GM06990 (cell line): ENCODE data around the gene HECW1.

Experiments used
- DNase-seq: peaks from one replicate; pipeline ENCODE4 v3.0.0-alpha.2; 2011; ENCODE audit not compliant: insufficient read length; ENCODE audit errors: extremely low read depth
- H3K27me3 ChIP-seq: replicated peaks from 2 replicates; pipeline ENCODE4 v1.6.0; 2011; ENCODE audit warnings: low read length; ENCODE audit not compliant: control insufficient read depth, insufficient read depth
- H3K36me3 ChIP-seq: 2 replicates; pipeline ENCODE4 v1.5.1; 2011; ENCODE audit warnings: low read length; ENCODE audit not compliant: control insufficient read depth, insufficient read depth
- H3K4me3 ChIP-seq: replicated peaks from 2 replicates; pipeline ENCODE4 v1.5.1; 2011; ENCODE audit warnings: low read depth, mild to moderate bottlenecking, control low read depth, low read length
- TF ChIP-seq, protein P1 (sequence below): IDR thresholded peaks from 2 replicates; pipeline ENCODE4 v1.5.1; 2011; ENCODE audit warnings: low read length, control low read depth, mild to moderate bottlenecking, inconsistent platforms; ENCODE audit not compliant: insufficient read depth, poor library complexity, severe bottlenecking

HECW1 gene

DNA sequence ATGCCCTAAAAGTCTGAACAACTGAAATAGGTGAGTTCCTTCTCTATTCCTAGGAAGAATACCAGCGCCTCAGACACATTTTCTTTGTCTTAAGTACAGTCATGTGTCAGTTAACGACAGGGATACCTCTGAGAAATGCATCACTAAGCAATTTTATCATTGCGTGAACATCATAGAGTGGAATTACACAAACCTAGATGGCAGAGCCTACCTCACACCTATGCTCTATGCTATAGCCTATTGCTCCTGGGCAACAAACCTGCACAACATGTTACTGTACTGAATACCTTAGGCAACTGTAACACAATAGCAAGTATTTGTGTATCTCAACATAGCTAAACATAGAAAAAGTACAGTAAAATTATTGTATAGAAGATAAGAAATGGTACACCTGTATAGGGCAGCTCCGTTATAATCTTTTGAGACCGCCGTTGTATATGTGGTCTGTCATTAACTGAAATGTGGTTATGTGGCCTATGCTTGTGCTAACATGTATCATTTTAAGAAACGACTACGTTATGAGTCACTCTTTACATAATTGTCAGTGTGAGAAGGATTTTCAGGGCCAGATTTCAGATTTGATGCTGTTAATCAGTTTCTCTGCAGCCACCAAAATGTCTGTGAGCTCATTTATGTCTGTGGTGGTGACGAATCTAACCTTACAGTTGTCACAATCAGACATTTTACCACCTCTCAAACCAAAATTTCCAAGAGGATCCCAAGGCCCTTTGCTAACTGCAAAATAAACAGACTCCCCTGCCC lies 404.3 kb downstream of the HECW1 start:
- Histone ChIP-seq H3K4me3 (no peak overlapping the region), H3K27me3 (no peaks in the 10 kb centered on the region), H3K36me3 (no peaks in the 10 kb centered on the region)
- no peak for DNase-seq
- TF ChIP-seq, protein P1, sequence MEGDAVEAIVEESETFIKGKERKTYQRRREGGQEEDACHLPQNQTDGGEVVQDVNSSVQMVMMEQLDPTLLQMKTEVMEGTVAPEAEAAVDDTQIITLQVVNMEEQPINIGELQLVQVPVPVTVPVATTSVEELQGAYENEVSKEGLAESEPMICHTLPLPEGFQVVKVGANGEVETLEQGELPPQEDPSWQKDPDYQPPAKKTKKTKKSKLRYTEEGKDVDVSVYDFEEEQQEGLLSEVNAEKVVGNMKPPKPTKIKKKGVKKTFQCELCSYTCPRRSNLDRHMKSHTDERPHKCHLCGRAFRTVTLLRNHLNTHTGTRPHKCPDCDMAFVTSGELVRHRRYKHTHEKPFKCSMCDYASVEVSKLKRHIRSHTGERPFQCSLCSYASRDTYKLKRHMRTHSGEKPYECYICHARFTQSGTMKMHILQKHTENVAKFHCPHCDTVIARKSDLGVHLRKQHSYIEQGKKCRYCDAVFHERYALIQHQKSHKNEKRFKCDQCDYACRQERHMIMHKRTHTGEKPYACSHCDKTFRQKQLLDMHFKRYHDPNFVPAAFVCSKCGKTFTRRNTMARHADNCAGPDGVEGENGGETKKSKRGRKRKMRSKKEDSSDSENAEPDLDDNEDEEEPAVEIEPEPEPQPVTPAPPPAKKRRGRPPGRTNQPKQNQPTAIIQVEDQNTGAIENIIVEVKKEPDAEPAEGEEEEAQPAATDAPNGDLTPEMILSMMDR, result no peak

DNA sequence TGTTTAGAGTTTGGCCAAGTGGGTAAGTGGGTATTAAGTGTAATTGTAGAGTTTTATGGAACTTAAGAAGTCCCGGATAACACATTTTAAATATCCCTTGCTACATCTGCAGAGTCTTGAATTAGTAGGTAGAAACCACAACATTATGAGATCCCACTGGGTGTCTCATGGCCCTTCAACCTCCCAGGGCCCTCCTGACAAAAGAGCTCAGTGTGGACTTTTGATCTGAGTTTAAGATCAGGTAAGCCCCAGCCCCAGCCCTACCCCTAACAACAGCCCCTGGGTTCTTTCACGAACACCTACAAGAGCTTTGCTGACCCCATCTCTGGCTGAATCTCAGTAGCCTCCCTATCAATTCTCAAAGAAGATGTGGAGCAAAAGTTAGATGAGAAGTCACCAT lies 405.0 kb downstream of the HECW1 start:
- Histone ChIP-seq H3K27me3 (no peaks in the 10 kb centered on the region), H3K36me3 (no peaks in the 10 kb centered on the region), H3K4me3 (no peak overlapping the region)
- TF ChIP-seq, protein P1, result no peak
- DNase-seq, result no peak

DNA sequence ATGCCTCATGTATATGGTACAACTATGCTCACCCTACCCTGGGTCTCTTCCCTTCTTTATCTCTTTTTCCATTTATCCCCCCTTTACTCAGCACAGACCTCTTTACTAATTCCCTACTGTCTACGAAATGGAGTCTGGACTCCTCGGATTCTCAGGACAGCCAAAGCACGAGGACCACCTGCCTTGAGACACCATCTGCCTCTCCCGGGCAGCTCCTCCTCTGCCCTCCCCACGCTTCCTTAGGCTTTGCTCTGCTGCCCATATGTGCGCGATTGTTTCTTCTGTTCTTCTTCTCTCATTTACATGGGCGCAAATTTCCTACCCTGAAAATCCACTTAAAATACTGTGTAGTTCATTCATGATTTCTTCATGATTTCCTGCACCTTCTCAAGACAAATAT lies 407.8 kb downstream of the HECW1 start:
- Histone ChIP-seq H3K36me3 (no peaks in the 10 kb centered on the region), H3K27me3 (no peaks in the 10 kb centered on the region), H3K4me3 (no peak overlapping the region)
- no peak for DNase-seq
- TF ChIP-seq, protein P1, result no peak

DNA sequence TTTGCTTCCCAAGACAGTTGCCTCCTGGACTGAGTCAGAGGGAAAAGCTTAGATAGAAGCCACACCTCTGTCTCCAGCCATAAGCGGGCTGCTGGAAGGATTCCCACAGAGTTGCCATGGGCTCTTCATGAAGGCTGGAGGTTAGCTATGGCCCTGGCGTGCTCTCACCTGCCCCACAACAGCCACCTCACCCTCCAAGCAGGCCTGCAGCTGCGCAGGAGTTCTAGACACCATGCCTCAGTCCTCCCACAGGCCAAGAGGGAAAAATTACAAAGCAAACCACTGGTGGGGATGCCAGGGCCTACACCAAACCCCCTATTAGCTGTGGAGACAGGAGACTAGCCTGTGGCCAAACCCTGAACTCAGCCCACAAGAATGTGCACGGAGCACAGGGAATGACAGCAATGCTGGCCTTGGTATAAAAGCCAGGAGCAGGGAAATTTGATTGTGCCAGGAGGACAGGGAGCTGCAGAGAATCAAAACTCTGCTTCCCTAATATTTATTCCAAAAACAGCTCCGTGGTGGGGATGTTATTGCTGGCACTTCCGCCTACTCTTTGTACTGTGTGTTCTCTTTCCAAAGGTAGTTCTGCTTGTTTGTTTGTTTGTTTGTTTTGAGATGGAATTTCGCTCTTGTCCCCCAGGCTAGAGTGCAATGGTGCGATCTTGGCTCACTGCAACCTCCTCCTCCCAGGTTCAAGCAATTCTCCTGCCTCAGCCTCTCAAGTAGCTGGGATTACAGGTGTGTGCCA lies 410.1 kb downstream of the HECW1 start:
- Histone ChIP-seq H3K4me3 (no peak overlapping the region), H3K27me3 (no peaks in the 10 kb centered on the region), H3K36me3 (no peaks in the 10 kb centered on the region)
- no peak for DNase-seq
- TF ChIP-seq, protein P1, result no peak

DNA sequence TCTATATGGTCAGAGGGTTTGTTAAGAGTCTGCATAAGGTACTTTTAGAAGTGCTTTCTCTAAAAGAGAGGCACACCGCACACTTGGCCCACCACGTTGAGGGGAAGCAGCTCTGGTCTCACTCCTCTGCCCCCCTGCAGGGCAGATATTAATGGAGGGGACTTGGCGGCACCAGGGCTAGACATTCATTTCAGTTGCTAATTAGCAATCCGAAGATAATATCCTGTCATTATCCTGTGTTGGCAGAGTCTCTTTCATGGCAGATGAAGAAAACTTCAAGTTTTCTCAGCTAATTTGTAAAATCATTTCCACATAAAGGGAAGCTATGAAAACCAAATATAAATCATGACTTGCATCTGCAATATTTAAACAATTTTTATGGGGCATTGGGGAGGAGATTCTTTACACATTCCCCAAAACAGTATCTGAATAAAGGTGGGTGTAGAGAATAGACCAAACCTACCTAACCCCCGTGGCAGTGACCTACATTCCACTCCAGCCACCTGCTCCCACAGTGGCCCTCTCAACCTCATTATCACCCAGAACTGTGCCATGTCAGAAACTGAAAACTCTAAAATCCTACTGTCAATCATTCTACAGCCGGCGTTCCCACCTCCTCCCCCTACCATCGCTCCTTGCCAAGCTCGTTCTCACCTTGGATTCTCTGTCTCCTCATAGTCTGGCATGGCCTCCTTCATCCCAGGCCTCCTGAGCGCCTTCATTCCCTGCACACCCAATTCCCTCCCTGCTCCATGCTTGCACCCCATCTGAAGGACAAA lies 416.3 kb downstream of the HECW1 start:
- Histone ChIP-seq H3K27me3 (no peaks in the 10 kb centered on the region), H3K4me3 (no peak overlapping the region), H3K36me3 (no peaks in the 10 kb centered on the region)
- DNase-seq, result no peak
- TF ChIP-seq, protein P1, result no peak
